ENCODE data around the gene FMO3.

FMO3 gene

GRCh38 chr1:171159148-171159547 is 68.4 kb downstream of the FMO3 start:
- Mint-ChIP-seq H3K4me3 (no peak overlapping the region), H3K27me3 (peaks cover 6% of the 10 kb centered on the region), H3K36me3 (no peaks in the 10 kb centered on the region), H3K27ac (no peak overlapping the region), H3K9me3 (ENCODE audit: low read depth) (no peaks in the 10 kb centered on the region), H3K4me1 (ENCODE audit: low read depth) (no peaks in the 10 kb centered on the region)

- H3K27ac Mint-ChIP-seq = no peak overlapping the region
- H3K27me3 Mint-ChIP-seq = peaks cover 6% of the 10 kb centered on the region
- H3K9me3 Mint-ChIP-seq (ENCODE audit: low read depth) = no peaks in the 10 kb centered on the region
- H3K36me3 Mint-ChIP-seq = no peaks in the 10 kb centered on the region
- H3K4me3 Mint-ChIP-seq = no peak overlapping the region
- no peaks in the 10 kb centered on the region for H3K4me1 Mint-ChIP-seq (ENCODE audit: low read depth)
Observed at GRCh38 chr1:171160211-171160610, 69.5 kb downstream of the FMO3 start.

GRCh38 chr1:171160639-171161354 is 70.1 kb downstream of the FMO3 start:
- Mint-ChIP-seq H3K27me3 (peaks cover 6% of the 10 kb centered on the region), H3K9me3 (ENCODE audit: low read depth) (no peaks in the 10 kb centered on the region), H3K36me3 (no peaks in the 10 kb centered on the region), H3K27ac (no peak overlapping the region), H3K4me3 (no peak overlapping the region), H3K4me1 (ENCODE audit: low read depth) (no peaks in the 10 kb centered on the region)

DNA sequence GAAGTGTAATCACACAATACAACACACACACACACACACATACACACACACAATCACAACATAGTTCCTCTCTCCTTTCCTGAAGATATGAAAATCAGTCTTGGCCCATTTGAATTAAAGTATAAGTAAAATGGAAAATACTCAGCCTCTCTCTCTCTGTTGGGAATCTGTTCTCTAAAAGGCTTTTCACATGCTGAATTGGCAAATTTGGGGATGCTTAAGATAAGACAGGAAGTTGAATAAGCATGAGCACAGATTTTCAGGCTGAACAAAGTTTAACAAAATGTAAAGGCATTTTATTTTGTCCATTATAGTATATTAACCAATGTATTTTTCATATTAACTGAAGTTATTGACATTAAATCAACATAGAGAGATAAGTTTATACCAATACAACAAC is 70.7 kb downstream of the FMO3 start:
- no peak overlapping the region for H3K4me3 Mint-ChIP-seq
- H3K9me3 Mint-ChIP-seq (ENCODE audit: low read depth) = no peaks in the 10 kb centered on the region
- H3K27me3 Mint-ChIP-seq = peaks cover 5% of the 10 kb centered on the region
- H3K36me3 Mint-ChIP-seq = no peaks in the 10 kb centered on the region
- H3K27ac Mint-ChIP-seq = no peak overlapping the region
- no peaks in the 10 kb centered on the region for H3K4me1 Mint-ChIP-seq (ENCODE audit: low read depth)

- Mint-ChIP-seq H3K36me3 (no peaks in the 10 kb centered on the region), H3K4me3 (no peak overlapping the region), H3K27ac (no peak overlapping the region), H3K9me3 (ENCODE audit: low read depth) (no peaks in the 10 kb centered on the region), H3K27me3 (peaks cover 6% of the 10 kb centered on the region), H3K4me1 (ENCODE audit: low read depth) (no peaks in the 10 kb centered on the region)
Observed at GRCh38 chr1:171166361-171166760, 75.7 kb downstream of the FMO3 start.
